Posterior vena cava (tissue), 2 donors: Measurements from ENCODE around the gene TAF5. TPM values are rescaled to one million over a fixed set of nuclear protein-coding genes. Genes with fewer than 3 reads are reported as not detected.
"Not testable (repeated sequence)": the region's sequence is repeated elsewhere in the genome, so short reads cannot be mapped to it uniquely, and the experiment has no call there.

ENCODE experiments used
- DNase-seq: peaks from one replicate; pipeline ENCODE4 v3.0.0-alpha.2; 2020; ENCODE audit warnings: low spot score
- intact Hi-C, 2 donors: fragments of 100-400 bp; cut with DNase I; formaldehyde crosslinking; loops; one replicate each; pipeline versions ENCODE4 v1.14.1 to v1.14.2; 2022 to 2023
- microRNA-seq, 2 donors: library from miRNA; unstranded; fragments of <30 nt; microRNA quantifications; one replicate each; pipeline ENCODE4 v1.2.0, GENCODE V29; 2020 to 2021; ENCODE audit warnings: borderline microRNAs expressed in 2 of 2
- total RNA-seq, 2 donors: library from RNA; stranded (reverse); fragmentation: NEBNext Ultra II Directional; extraction: Animal tissue kit (Norgen Biotek cat#: 25700); gene quantifications; one replicate each; pipeline ENCODE4 v1.2.1, GENCODE V29; 2021
- donor health status: DM: yes; HTN: yes; CAD: no.
- donor health status: DM: yes; HTN: yes; CAD: no.

The TAF5 gene
- total RNA-seq, 2 donors from 2014 or later, result 2.1 to 2.4 TPM

DNA sequence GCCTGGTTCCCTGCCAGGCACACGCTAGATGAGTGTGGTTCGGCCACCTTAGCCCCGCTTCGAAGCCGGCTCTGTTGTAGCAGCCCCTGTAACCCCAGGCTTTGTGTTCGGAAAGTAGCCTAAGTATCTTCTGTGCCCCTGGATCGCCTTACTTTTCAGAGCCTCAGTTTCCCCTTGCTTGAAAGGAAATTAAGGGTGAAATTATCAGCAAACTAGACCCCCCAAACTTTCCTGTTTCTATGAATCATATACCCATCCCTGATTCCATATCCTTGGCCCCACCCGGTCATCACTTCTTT lies 29.0 kb downstream of the TAF5 start:
- intact Hi-C loops, result no loop called here
- DNase-seq, result no peak

DNA sequence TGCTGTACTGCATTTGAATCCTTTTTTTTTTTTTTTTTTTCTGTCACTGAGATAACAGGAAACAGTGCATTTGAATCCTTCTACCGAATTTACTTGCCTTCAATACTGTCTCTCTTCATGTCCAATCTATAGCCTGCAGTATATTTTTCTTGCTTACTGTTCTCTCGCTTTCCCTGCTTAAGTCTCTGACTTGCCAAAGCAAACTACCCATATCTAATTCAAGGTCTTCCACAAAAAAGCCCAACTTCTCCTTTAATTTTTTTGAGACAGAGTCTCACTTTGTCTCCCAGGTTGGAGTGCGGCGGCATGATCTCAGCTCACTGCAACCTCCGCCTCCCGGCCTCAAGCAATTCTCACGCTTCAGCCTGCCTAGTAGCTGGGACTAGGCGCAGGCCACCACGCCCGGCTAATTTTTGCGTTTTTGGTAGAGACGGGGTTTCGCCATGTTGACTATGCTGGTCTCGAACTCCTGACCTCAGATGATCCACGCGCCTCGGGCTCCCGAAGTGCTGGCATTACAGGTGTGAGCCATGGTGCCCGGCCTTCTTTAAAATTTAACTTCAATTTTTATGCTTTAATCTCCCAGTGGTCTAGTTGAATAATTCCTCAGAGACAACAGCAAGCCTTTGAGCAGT lies 29.5 kb downstream of the TAF5 start:
- DNase-seq, result no peak
- intact Hi-C loops, result no loop called here

DNA sequence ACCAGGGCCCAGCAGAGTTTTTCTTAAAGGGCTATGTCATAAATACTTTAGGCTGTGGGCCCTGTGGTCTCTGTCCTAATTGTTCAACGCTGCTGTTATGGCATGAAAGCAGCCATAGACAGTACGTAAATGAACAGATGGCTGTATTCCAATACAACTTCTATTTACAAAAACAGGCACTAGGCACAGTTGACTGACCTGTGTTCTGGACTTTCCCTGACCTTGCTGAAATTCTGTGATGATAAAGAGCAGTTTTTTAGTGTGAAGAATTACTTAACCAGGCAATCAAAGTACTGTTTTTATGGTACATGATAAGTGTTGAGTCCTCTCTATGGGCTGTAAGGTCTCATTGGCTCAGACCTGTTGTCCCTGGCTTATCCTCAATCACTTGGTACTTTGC lies 45.8 kb downstream of the TAF5 start:
- no peak for DNase-seq
- intact Hi-C loops, result no loop called here

DNA sequence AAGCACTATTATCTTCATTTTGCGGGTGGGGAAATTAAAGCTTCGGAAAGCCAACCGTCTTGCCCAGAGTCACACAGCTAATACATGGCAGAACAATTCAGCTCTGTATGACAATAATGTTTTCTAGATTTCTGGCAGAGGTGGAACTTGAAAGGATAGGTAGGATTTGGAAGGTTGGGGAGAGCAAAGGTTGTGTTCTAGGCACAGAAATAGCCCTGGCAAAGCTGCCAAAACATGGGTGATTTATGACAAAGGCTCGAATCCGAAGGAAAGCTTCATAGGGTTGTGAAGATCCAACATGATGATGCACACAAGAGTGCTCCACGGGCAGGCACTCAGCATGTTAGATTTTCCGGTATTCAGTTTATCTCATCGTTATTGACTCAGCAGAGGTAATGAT lies 47.8 kb downstream of the TAF5 start:
- no peak for DNase-seq
- intact Hi-C loops, result loop anchor here in 1 of 2 donors (5.0 kb wide), 1 partner anchor 72 kb away; no protein-coding TSS in a partner anchor

DNA sequence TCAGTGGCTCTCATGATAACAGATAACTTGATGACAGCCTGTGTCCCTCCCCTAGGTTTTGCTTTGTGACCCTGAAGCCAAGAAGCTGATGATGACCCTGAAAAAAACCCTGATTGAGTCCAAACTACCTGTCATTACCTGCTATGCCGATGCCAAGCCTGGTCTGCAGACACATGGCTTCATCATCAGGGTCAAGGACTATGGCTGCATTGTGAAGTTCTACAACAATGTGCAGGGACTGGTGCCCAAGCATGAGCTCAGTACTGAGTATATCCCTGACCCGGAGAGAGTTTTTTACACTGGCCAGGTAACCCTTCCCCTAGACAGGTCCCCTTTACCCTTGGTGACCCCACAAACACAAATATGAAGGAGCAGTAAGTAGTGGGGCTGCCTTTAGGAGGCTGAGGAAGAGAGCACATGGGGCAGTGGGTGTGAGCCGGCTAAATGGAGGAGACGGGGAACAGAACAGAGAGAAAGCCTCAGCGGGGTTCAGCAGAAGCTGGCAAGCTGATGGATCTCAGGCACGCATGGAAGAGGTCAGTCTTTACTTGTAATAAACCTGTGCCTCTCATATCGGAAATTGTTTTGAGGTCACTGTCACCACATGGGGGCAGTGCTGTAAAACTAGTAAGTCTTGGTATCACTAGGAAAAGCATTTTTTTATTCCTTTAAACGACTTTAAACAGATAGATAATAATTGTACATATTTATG lies 48.8 kb downstream of the TAF5 start:
- intact Hi-C loops, result loop anchor here (2.0 to 5.0 kb wide), 2 partner anchors 70 to 71 kb away; no protein-coding TSS in a partner anchor
- no peak for DNase-seq

DNA sequence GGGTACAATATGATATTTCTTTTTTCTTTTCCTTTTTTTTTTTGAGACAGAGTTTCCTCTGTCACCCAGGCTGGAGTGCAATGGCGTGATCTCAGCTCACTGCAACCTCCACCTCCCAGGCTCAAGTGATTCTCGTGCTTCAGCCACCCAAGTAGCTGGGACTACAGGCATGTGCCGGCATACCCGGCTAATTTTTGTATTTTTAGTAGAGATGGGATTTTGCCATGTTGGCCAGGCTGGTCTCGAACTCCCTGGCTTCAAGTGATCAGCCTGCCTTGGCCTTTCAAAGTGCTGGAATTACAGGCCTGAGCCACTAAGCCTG lies 49.3 kb downstream of the TAF5 start:
- intact Hi-C loops, result loop anchor here (2.0 to 5.0 kb wide), 2 partner anchors 70 kb away; no protein-coding TSS in a partner anchor
- not testable (repeated sequence) for DNase-seq

DNA sequence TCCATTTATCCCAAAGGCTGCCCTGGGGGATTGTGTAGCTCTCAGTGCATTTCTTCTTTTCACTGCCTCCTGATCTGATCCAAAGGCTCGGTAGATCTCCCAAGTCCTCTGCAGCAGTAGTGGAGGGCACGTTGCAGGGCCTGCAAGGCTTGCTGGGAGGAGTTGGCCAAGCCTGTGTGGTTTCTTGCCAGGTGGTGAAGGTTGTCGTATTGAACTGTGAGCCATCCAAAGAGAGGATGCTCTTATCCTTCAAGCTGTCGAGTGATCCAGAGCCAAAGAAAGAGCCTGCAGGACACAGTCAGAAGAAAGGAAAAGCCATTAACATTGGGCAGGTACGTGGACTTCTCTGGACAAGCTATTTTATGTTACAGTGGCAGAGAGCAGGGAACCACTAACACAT lies 49.8 kb downstream of the TAF5 start:
- intact Hi-C loops, result loop anchor here (2.0 to 5.0 kb wide), 2 partner anchors 69 to 70 kb away; no protein-coding TSS in a partner anchor

DNA sequence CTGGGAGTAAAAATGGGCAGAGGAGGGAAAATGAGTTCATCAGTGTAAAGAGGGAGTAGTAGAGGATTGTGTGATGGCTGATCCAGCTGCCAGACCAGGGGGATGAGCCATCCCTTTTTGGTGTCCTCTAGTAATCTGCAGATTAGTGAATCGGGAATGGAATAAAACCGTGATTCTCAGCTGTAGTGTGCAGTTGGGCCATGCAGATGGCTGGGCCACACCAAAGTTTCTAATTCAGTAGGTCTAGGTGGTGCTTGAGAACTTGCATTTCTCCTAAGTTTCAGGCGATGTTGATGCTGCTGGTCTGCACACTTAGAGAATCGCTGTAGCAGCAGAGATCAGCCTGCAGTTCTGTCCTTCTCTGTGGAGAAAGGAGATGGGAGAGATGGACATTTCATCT lies 51.3 kb downstream of the TAF5 start:
- intact Hi-C loops, result loop anchor here in 1 of 2 donors (5.0 kb wide), 1 partner anchor 68 kb away; no protein-coding TSS in a partner anchor
- DNase-seq, result no peak

More for the DNA sequence above, 49.8 kb downstream of the TAF5 start:
- DNase-seq, result no peak

DNA sequence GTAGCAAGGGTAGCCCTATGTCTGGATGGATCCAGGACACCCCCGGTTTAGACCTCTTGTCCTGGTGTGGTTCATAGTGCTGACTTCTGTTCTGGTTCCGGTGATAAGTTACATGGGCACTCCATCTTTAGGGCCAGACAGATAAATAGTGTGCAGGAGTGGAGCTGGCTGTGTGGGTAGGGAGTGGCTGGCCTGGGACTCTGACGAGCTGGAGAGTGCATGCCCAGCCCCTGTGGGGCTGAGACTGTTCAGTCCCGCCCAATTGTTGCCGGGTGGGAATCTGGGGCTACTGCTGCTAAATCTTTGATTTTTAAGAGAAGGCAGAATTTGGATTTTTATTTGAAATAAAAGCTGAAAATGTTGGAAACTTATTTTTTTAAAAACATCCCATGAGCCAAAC lies 56.0 kb downstream of the TAF5 start:
- intact Hi-C loops, result no loop called here
- DNase-seq, result no peak

DNA sequence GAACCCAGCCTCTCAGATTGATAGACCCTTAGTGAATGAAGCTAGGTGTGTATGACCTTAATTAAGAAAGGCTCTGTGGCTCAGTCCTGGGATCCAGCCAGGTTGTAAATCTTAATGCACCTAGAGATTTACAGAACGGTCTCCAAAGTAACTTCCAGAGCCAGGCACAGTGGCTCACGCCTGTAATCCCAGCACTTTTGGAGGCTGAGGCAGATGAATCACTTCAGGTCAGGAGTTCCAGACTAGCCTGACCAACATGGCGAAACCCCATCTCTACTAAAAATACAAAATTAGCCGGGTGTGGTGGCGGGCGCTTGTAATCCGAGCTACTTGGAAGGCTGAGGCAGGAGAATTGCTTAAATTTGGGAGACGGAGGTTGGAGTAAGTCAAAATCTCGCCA lies 60.1 kb downstream of the TAF5 start:
- no peak for DNase-seq
- intact Hi-C loops, result no loop called here

DNA sequence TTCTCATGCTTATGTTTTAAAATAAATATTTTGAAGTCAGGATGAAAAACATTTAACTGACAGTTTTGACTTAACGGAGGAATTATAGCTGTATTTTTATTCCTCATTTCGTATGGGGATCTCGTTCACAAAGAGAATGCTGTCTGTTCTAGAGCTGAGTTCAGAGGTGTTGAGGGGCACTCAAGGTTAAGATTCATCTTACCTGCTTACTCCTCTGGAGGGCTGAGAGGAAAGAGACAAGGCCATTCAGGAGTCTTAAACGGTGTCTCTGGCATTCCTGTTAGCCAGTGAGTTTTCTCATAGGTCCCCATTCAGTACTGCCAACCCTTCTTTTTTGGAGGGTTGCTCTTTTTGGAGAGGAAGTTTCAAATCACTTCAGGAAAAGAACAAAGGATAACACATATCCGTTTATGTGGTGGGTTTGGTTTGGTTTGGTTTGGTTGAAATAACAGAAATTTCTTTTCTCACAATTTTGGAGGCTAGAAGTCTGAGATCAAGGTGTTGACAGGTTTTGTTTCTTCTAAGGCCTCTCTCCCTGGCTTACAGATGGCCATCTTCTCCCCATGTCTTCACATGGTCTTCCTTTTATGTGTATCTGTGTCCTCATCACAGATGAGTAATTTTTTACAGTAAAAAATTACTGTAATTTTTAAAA lies 61.3 kb downstream of the TAF5 start:
- DNase-seq, result no peak
- intact Hi-C loops, result no loop called here

DNA sequence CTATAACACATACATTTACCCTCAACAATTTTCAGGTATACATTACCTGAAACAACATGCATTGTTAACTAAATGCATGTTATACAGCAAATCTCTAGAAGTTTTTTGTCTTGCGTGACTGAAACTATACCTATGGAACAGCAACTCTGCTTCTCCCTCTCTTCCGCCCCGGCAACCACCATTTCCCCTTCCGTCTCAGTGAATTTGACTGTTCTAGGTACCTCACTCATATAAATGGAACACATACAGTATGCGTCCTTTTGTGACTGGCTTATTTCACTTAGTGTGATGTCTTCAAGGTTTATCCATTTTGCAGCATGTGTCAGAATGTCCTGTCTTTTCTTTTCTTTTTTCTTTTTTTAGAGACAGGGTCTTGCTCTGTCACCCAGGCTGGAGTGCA lies 61.9 kb downstream of the TAF5 start:
- intact Hi-C loops, result no loop called here
- no peak for DNase-seq

DNA sequence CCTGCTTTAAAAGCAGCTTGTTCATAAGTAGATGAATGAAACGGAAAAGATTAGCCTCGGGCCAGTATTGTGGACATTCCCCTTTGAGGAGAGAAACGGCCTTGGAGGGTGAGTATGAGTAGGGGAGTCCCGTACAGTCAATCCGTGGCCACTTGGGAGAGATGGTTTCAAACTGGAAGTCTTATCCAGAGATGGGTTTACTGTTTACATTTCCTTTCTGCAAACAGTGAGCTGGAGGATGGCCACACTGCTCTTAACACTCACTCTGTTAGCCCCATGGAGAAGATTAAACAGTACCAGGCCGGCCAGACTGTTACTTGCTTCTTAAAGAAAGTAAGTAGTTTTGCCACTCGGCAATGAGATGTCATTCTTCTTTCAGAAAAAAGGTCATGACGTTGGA lies 64.1 kb downstream of the TAF5 start:
- DNase-seq, result no peak
- intact Hi-C loops, result no loop called here

DNA sequence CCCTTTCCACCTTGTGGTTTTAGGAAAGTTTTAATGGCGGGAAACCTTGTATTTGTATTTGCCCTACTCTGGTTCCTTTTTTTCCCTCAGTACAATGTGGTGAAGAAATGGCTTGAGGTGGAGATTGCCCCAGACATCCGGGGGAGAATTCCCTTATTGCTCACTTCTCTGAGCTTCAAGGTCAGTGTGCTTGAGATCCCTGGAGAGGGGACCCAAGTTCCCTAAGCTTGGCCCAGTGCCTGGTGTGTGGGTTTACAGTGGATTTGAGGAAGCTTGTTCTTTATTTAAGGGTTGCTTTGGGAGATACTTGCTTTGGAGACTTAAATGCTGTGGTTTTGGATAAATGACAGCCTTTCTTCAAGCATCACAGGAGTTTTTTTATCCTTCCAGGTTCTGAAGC lies 66.1 kb downstream of the TAF5 start:
- peak; percentile 89 for DNase-seq
- intact Hi-C loops, result no loop called here

Small RNA genes lying within 50 kb of the gene (microRNA-seq; reads per million reads assigned to microRNA genes)
- gene MIR1307, result 267 to 495 reads per million in 2 donors

Other genes with a start within 250 kb of the TAF5 start
- 10 to 100 TPM; 50.4 to 50.6 TPM for gene NT5C2, start 174.7 kb upstream of the TAF5 start, total RNA-seq
- gene RPEL1, start 122.1 kb upstream of the TAF5 start, total RNA-seq, result not detected
- gene INA, start 90.8 kb upstream of the TAF5 start, total RNA-seq, result under 1 TPM in 1 of 2 donors, not detected in 1; 0.10 TPM
- 10 to 100 TPM; 10.6 to 11.6 TPM for gene PCGF6, start 16.8 kb upstream of the TAF5 start, total RNA-seq
- gene ATP5MK, start 28.5 kb downstream of the TAF5 start, total RNA-seq, result 100 to 1,000 TPM; 350 to 362 TPM
- 10 to 100 TPM; 18.2 to 22.1 TPM for gene PDCD11, start 28.6 kb downstream of the TAF5 start, total RNA-seq
- 10 to 100 TPM; 49.8 to 59.4 TPM for gene CALHM2, start 84.4 kb downstream of the TAF5 start, total RNA-seq
- gene CALHM1, start 90.9 kb downstream of the TAF5 start, total RNA-seq, result not detected
- gene CALHM3, start 111.3 kb downstream of the TAF5 start, total RNA-seq, result not detected
- gene NEURL1, start 125.7 kb downstream of the TAF5 start, total RNA-seq, result under 1 TPM; 0.37 to 0.48 TPM